Measurements from ENCODE around the gene HTRA2. TPM values are rescaled to one million over a fixed set of nuclear protein-coding genes. Genes with fewer than 3 reads are reported as not detected.

HTRA2 gene
- total and polyA plus RNA-seq, 9 of the 15 experiments (the other 6 are each of a cell fraction or from before 2014, with no cell fraction given) = 54.2 to 71.2 (median 65.8) TPM

- peak; percentile 95 for TF ChIP-seq GABPB1 (CRISPR knock-in tag; IDR thresholded peaks at IDR 0.05)
- TF ChIP-seq ZNF444 (CRISPR knock-in tag; IDR thresholded peaks at IDR 0.05) = no peak
- TF ChIP-seq STAT5B (CRISPR knock-in tag; IDR thresholded peaks at IDR 0.05) = no peak
- no peak for TF ChIP-seq ASH1L (IDR thresholded peaks at IDR 0.05; ENCODE audit: borderline replicate concordance, low read depth, partially characterized antibody)
- no peak for TF ChIP-seq STAT5A (IDR thresholded peaks at IDR 0.05; ENCODE audit: borderline replicate concordance, low read length)
- no peak for TF ChIP-seq MYNN (IDR thresholded peaks at IDR 0.05)
- no peak for TF ChIP-seq MYNN (CRISPR knock-in tag; IDR thresholded peaks at IDR 0.05)
- TF ChIP-seq ZBTB26 (CRISPR knock-in tag; IDR thresholded peaks at IDR 0.05) = no peak
- no peak for TF ChIP-seq BCLAF1 (IDR thresholded peaks at IDR 0.05; ENCODE audit: borderline replicate concordance in 1 of 2, control insufficient read depth in 1 of 2, low read depth in 2 of 2, low read length in 1 of 2)
- no peak for TF ChIP-seq BRCA1 (IDR thresholded peaks at IDR 0.05)
- 0 out of 2 replicates have a peak, but pooled peaks have one; percentile 5 for TF ChIP-seq BRCA1 (CRISPR knock-in tag; IDR thresholded peaks at IDR 0.05)
- TF ChIP-seq POLR3A (IDR thresholded peaks at IDR 0.05; ENCODE audit: borderline replicate concordance, extremely low read depth, insufficient read depth, insufficient read length) = no peak
- TF ChIP-seq MXD1 (CRISPR knock-in tag; IDR thresholded peaks at IDR 0.05; ENCODE audit: borderline replicate concordance, poor library complexity, severe bottlenecking) = no peak
- TF ChIP-seq POLR3G (IDR thresholded peaks at IDR 0.05; ENCODE audit: extremely low read depth, insufficient read length, insufficient replicate concordance) = no peak
- no peak for TF ChIP-seq ZNF79 (CRISPR knock-in tag; IDR thresholded peaks at IDR 0.05; ENCODE audit: low read depth)
- TF ChIP-seq ZBTB49 (CRISPR knock-in tag; IDR thresholded peaks at IDR 0.05; ENCODE audit: borderline replicate concordance) = no peak
- TF ChIP-seq TFAP4 (CRISPR knock-in tag; IDR thresholded peaks at IDR 0.05; ENCODE audit: borderline replicate concordance) = peak; percentile 65; the same call in 1 of the 2 replicates
- TF ChIP-seq ZNF217 (CRISPR knock-in tag; IDR thresholded peaks at IDR 0.05) = no peak
- TF ChIP-seq BDP1 (IDR thresholded peaks at IDR 0.05; ENCODE audit: insufficient read depth, insufficient read length) = no peak
Measured at GRCh38 chr2:74507145-74507925, 22.4 kb upstream of the HTRA2 start, which contains the start of gene PCGF1 (continued).

Data from K562 (cell line).